Kidney (tissue), 14 donors: ENCODE data around the gene NID1. TPM values are rescaled to one million over a fixed set of nuclear protein-coding genes. Genes with fewer than 3 reads are reported as not detected.

Experiments used
- DNase-seq, 5 donors: peaks; one replicate each; pipeline ENCODE4 v3.0.0-alpha.2; 2013 to 2020
- FAIRE-seq: peaks from 2 replicates; lab custom pipeline; 2012; peaks lifted over from hg19 to GRCh38; lab: Jason Lieb, UNC
- H3K27ac ChIP-seq, 2 donors: one replicate each; pipeline ENCODE4 v1.7.0; 2013; ENCODE audit warnings: low read depth in 2 of 2, low read length in 2 of 2, inconsistent platforms in 1 of 2
- H3K27me3 ChIP-seq: one replicate; pipeline ENCODE4 v1.7.1; 2013; ENCODE audit warnings: low read length, inconsistent platforms; ENCODE audit not compliant: control insufficient read depth, insufficient read depth
- H3K36me3 ChIP-seq, 3 donors: one replicate each; pipeline versions ENCODE4 v1.7.0 to v1.7.1; 2013; ENCODE audit warnings: low read length in 3 of 3, control low read depth in 1 of 3, inconsistent platforms in 1 of 3; ENCODE audit not compliant: insufficient read depth in 3 of 3, control insufficient read depth in 2 of 3
- H3K4me1 ChIP-seq, 3 donors: one replicate each; pipeline versions ENCODE4 v1.7.0 to v1.7.1; 2013; ENCODE audit warnings: low read length in 3 of 3, inconsistent platforms in 1 of 3, low read depth in 1 of 3; ENCODE audit not compliant: control insufficient read depth in 2 of 3, insufficient read depth in 2 of 3
- H3K4me3 ChIP-seq, 3 donors: one replicate each; pipeline versions ENCODE4 v1.7.0 to v1.8.1; 2013; ENCODE audit warnings: low read length in 3 of 3, control low read depth in 1 of 3, inconsistent platforms in 1 of 3
- H3K9ac ChIP-seq, 3 donors: one replicate each; pipeline versions ENCODE4 v1.7.0 to v1.7.1; 2013; ENCODE audit warnings: low read length in 3 of 3, control low read depth in 1 of 3, inconsistent platforms in 1 of 3
- H3K9me3 ChIP-seq, 3 donors: one replicate each; pipeline versions ENCODE4 v1.7.0 to v1.7.1; 2013; ENCODE audit warnings: low read length in 3 of 3, control low read depth in 1 of 3, inconsistent platforms in 1 of 3; ENCODE audit not compliant: control insufficient read depth in 2 of 3, insufficient read depth in 1 of 3
- intact Hi-C: fragments of 100-400 bp; cut with DNase I; formaldehyde crosslinking; loops from one replicate; pipeline ENCODE4 v1.11.1; 2022
- polyA plus RNA-seq: library from polyadenylated mRNA; stranded (reverse); fragments of 350-450 nt; fragmentation: Illumina TruSeq; extraction: RNeasy Lipid Tissue Mini Kit (QIAGEN cat#74804); gene quantifications from one replicate; pipeline ENCODE4 v1.2.3, GENCODE V29; 2014; ENCODE audit warnings: low read depth, low replicate concordance; ENCODE audit not compliant: insufficient read depth
- total RNA-seq: library from RNA; stranded (reverse); fragmentation: NEBNext Ultra II Directional; extraction: Animal tissue kit (Norgen Biotek cat#: 25700); gene quantifications from one replicate; pipeline ENCODE4 v1.2.1, GENCODE V29; 2021
- TF ChIP-seq, protein P1 (sequence below): IDR thresholded peaks from 3 replicates; pipeline ENCODE4 v1.5.1; 2012; ENCODE audit warnings: mild to moderate bottlenecking, moderate library complexity, borderline replicate concordance; ENCODE audit not compliant: insufficient read depth; ENCODE audit errors: extremely low read depth
- donor health status: control.
- donor health status: control.
- donor health status: control.
- donor health status: control.
- donor health status: control.
- donor health status: DM: yes; HTN: yes; CAD: no.
- donor health status: Normal renal cell carcinoma (clear cell type).

Gene NID1
- total and polyA plus RNA-seq, 2 donors from 2014 or later: 7.4 to 70.1 TPM

DNA sequence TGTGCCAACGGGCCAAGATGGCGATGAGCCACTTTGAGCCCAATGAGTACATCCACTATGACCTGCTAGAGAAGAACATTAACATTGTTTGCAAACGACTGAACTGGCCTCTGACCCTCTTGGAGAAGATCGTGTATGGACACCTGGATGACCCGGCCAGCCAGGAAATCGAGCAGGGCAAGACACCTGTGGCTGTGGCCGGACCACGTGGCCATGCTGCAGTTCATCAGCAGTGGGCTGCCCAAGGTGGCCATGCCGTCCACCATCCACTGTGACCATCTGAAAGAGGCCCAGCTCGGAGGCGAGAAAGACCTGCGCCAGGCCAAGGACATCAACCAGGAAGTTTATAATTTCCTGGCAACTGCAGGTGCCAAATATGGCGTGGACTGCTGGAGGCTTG lies 45.2 kb upstream of the NID1 start:
- TF ChIP-seq, protein P1, sequence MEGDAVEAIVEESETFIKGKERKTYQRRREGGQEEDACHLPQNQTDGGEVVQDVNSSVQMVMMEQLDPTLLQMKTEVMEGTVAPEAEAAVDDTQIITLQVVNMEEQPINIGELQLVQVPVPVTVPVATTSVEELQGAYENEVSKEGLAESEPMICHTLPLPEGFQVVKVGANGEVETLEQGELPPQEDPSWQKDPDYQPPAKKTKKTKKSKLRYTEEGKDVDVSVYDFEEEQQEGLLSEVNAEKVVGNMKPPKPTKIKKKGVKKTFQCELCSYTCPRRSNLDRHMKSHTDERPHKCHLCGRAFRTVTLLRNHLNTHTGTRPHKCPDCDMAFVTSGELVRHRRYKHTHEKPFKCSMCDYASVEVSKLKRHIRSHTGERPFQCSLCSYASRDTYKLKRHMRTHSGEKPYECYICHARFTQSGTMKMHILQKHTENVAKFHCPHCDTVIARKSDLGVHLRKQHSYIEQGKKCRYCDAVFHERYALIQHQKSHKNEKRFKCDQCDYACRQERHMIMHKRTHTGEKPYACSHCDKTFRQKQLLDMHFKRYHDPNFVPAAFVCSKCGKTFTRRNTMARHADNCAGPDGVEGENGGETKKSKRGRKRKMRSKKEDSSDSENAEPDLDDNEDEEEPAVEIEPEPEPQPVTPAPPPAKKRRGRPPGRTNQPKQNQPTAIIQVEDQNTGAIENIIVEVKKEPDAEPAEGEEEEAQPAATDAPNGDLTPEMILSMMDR: no peak
- H3K27ac ChIP-seq: no peak overlapping the region
- FAIRE-seq: no peak
- no peak for DNase-seq
- no peak overlapping the region for H3K4me3 ChIP-seq
- H3K9me3 ChIP-seq: no peaks in the 10 kb centered on the region
- H3K36me3 ChIP-seq: no peaks in the 10 kb centered on the region
- intact Hi-C loops: no loop called here
- no peaks in the 10 kb centered on the region for H3K27me3 ChIP-seq
- no peaks in the 10 kb centered on the region for H3K4me1 ChIP-seq
- H3K9ac ChIP-seq: no peak overlapping the region

DNA sequence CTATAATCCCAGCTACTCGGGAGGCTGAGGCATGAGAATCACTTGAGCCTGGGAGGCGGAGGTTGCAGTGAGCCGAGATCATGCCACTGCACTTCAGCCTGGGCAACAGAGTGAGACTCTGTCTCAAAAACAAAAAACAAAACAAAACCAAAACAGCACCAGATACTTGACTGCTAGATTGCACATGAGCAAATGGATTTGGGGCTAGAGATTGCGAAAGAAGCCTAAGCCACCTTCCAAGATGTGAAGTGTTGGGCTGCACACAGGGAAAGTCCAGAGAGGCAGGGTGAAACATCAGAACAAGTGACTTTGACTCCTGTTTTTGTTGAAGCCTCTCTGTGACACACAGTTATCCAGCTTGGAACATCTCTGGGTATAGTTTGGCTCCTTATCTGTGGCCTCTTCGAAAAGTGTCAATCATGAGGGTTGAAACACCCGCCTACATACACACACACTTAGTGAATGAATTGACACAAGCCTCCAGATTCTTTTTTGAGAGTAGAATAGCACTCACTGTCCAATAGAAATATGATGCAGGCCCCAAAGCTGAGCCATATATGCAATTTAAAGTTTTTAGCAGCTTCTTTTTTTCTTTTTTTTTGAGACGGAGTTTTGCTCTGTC lies 43.2 kb upstream of the NID1 start:
- Histone ChIP-seq H3K27ac (no peak overlapping the region), H3K27me3 (no peaks in the 10 kb centered on the region), H3K36me3 (no peaks in the 10 kb centered on the region), H3K4me1 (no peaks in the 10 kb centered on the region), H3K4me3 (no peak overlapping the region), H3K9ac (no peak overlapping the region), H3K9me3 (no peaks in the 10 kb centered on the region)
- intact Hi-C loops: loop anchor here (5.0 kb wide), 1 partner anchor 384 kb away; no protein-coding TSS in a partner anchor
- FAIRE-seq: no peak
- no peak for DNase-seq
- TF ChIP-seq, protein P1: no peak

DNA sequence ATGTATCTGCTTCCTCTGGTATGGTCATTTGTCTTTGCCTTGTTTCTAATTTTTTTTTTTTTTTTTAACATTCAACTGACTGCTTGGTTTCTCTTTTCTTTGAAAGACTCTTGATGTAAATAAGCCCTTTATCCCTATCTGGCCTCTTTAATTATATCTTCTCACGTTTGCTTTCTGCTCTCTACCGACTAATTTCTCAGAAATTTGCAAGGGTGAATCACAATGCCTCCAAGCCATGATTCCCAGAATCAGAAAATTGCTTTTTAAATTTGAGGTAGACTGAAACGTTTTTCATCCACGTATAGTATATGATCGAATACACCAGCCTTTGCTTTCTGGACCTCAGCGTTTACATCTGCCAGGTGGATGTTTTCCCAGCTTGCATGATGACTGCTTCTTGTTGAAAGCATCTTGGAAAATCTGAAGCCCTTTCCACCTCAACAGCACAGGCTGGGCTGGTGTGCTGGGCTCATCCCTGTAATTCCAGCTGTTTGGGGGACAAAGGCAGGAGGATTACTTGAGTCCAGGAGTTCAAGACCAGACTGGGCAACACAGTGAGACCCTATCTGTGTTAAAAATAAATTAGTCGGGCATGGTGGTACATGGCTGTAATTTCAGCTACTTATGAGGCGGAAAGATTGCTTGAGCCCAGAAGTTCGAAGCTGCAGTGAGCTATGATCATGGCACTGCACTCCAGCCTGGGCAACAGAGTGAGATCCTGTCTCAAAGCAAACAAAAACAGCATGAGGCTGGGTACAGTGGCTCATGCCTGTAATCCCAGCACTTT lies 42.4 kb upstream of the NID1 start:
- H3K9ac ChIP-seq: no peak overlapping the region
- H3K27me3 ChIP-seq: no peaks in the 10 kb centered on the region
- TF ChIP-seq, protein P1: no peak
- FAIRE-seq (no peak), DNase-seq (no peak)
- intact Hi-C loops: loop anchor here (5.0 kb wide), 1 partner anchor 385 kb away; no protein-coding TSS in a partner anchor
- no peak overlapping the region for H3K27ac ChIP-seq
- no peaks in the 10 kb centered on the region for H3K4me1 ChIP-seq
- H3K36me3 ChIP-seq: no peaks in the 10 kb centered on the region
- no peak overlapping the region for H3K4me3 ChIP-seq
- H3K9me3 ChIP-seq: no peaks in the 10 kb centered on the region
